ENCODE results near the gene OR4K17. TPM values are rescaled to one million over a fixed set of nuclear protein-coding genes. Genes with fewer than 3 reads are reported as not detected.
"Not testable (repeated sequence)": the region's sequence is repeated elsewhere in the genome, so short reads cannot be mapped to it uniquely, and the experiment has no call there.

Gene OR4K17
- total RNA-seq, 1 donor from 2014 or later, result not detected

DNA sequence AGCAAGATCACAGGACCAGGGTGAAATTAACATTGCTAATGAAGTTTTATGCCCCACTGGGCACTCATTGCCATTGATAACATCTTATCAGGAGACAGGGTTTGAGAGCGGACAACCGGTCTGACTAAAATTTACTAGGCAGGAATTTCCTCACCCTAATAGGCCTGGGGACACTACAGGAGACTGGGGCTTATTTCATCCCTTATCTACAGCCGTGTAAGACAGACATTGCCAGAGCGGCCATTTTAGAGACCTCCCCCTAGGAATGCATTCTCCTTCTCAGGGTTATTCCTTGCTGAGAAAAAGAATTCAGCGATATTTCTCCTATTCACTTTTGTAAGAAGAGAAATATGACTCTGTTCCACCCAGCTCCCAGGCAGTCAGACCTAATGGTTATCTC, 8.3 kb downstream of the OR4K17 start:
- intact Hi-C loops (cut with DNase I), result no loop called here
- Histone ChIP-seq H3K4me1 (no peaks in the 10 kb centered on the region), H3K36me3 (no peaks in the 10 kb centered on the region), H3K27me3 (no peaks in the 10 kb centered on the region), H3K4me3 (no peak overlapping the region), H3K9me3 (no peaks in the 10 kb centered on the region), H3K27ac (no peak overlapping the region)
- DNase-seq, result no peak
- no peak for ATAC-seq
- TF ChIP-seq, protein P1, sequence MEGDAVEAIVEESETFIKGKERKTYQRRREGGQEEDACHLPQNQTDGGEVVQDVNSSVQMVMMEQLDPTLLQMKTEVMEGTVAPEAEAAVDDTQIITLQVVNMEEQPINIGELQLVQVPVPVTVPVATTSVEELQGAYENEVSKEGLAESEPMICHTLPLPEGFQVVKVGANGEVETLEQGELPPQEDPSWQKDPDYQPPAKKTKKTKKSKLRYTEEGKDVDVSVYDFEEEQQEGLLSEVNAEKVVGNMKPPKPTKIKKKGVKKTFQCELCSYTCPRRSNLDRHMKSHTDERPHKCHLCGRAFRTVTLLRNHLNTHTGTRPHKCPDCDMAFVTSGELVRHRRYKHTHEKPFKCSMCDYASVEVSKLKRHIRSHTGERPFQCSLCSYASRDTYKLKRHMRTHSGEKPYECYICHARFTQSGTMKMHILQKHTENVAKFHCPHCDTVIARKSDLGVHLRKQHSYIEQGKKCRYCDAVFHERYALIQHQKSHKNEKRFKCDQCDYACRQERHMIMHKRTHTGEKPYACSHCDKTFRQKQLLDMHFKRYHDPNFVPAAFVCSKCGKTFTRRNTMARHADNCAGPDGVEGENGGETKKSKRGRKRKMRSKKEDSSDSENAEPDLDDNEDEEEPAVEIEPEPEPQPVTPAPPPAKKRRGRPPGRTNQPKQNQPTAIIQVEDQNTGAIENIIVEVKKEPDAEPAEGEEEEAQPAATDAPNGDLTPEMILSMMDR (IDR thresholded peaks at IDR 0.05), result no peak

DNA sequence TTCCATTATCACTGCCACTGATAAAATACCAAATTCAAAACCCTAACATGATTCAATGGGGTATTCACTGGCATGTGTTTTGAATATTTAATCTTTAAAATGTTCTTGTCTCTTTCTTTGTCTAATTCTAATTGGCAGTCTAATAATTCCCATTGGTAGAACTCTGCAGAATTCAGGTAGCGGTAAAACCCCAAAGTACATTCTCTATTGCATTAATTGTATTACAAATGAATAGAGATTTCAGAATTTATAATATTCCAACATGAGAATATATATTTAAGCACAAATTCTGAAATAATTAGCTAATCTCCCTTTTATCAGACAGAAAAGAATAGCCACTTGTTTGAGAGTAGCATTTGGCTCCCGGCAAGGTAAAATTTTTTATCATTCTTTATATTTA, 28.0 kb downstream of the OR4K17 start, which contains the start of gene OR4N5:
OR4N5 (plus strand) TSS at position 301 of the 400 bp plus-strand sequence. CDS start 4,916 bp downstream, outside the sequence.
- intact Hi-C loops (cut with DNase I), result no loop called here
- Histone ChIP-seq H3K4me3 (no peak within 1 kb of the TSS), H3K27me3 (no peaks in the 10 kb centered on the region), H3K9me3 (no peaks in the 10 kb centered on the region), H3K4me1 (no peaks in the 10 kb centered on the region), H3K36me3 (no peaks in the 10 kb centered on the region), H3K27ac (no peak within 1 kb of the TSS)
- no peak for ATAC-seq
- TF ChIP-seq, protein P1 (IDR thresholded peaks at IDR 0.05), result no peak
- no peak for DNase-seq

DNA sequence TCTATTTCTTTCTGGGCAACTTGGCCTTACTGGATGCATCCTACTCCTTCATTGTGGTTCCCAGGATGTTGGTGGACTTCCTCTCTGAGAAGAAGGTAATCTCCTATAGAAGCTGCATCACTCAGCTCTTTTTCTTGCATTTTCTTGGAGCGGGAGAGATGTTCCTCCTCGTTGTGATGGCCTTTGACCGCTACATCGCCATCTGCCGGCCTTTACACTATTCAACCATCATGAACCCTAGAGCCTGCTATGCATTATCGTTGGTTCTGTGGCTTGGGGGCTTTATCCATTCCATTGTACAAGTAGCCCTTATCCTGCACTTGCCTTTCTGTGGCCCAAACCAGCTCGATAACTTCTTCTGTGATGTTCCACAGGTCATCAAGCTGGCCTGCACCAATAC, 33.4 kb downstream of the OR4K17 start:
- TF ChIP-seq, protein P1 (IDR thresholded peaks at IDR 0.05), result no peak
- Histone ChIP-seq H3K4me1 (no peaks in the 10 kb centered on the region), H3K36me3 (no peaks in the 10 kb centered on the region), H3K27me3 (no peaks in the 10 kb centered on the region), H3K4me3 (no peak overlapping the region), H3K27ac (no peak overlapping the region), H3K9me3 (no peaks in the 10 kb centered on the region)
- DNase-seq, result no peak
- no peak for ATAC-seq
- intact Hi-C loops (cut with DNase I), result no loop called here

DNA sequence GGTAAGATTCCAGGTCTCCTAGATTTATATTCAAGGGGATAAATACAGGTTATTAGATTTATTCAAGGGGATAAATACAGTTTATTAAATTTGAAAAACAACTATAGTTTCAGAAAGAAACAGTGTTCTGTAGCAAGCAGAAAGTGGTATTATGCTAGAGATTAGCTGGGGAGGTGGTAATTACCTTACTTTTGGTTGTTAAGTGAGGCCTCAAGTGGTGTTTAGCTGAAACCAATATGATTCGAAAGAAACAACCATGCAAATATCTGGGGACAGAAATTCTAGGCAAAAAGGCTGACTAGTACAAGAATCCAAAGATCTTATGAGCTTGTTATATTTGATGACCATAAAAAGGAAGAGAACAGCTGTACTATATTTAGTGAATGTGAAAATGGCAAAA, 34.3 kb downstream of the OR4K17 start:
- intact Hi-C loops (cut with DNase I), result no loop called here

DNA sequence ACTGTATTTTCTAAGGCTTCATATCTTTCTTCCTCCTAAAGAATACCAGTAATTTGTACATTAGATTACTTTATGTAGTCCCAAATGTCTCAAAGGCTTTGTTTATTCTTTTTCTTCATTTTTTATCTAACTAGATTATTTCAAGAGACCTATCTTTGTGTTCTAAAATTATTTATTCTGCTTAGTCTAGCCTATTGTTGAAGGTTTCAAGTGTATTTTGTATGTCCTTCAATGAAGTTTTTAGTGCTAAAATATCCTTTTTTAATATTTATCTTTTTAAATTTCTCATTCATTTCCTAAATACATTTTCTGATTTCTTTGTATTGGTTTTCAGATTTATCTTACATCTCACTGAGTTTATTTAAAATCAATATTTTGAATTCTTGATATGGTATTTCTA, 53.9 kb downstream of the OR4K17 start:
- H3K9me3 ChIP-seq, result no peaks in the 10 kb centered on the region
- DNase-seq (no peak), ATAC-seq (no peak)
- TF ChIP-seq, protein P1 (IDR thresholded peaks at IDR 0.05), result no peak
- no peak overlapping the region for H3K27ac ChIP-seq
- intact Hi-C loops (cut with DNase I), result no loop called here
- no peaks in the 10 kb centered on the region for H3K36me3 ChIP-seq
- H3K4me3 ChIP-seq, result no peak overlapping the region
- no peaks in the 10 kb centered on the region for H3K27me3 ChIP-seq
- no peaks in the 10 kb centered on the region for H3K4me1 ChIP-seq

More for the DNA sequence above, 34.3 kb downstream of the OR4K17 start:
- ATAC-seq, result no peak
- Histone ChIP-seq H3K36me3 (no peaks in the 10 kb centered on the region), H3K27ac (no peak overlapping the region), H3K27me3 (no peaks in the 10 kb centered on the region), H3K4me1 (no peaks in the 10 kb centered on the region), H3K4me3 (no peak overlapping the region), H3K9me3 (no peaks in the 10 kb centered on the region)
- TF ChIP-seq, protein P1 (IDR thresholded peaks at IDR 0.05), result no peak
- no peak for DNase-seq

DNA sequence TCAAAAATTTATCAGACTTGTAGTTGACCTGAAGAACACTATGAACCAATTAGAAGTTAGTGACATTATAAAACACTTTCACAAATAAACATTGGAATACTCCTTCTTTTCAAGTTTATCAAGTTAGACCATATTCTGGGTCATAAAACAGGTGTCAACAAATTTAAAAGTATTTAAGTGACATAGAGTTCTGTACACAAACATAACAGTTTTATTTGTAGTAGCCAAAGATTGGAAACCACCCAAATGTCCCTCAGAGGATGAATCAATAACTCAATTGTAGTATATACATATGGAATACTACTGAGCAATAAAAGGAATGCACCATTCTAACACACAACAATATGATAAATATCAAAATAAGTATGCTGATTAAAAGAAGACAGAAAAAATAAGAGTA, 56.6 kb downstream of the OR4K17 start:
- Histone ChIP-seq H3K4me1 (no peaks in the 10 kb centered on the region), H3K27me3 (no peaks in the 10 kb centered on the region), H3K4me3 (no peak overlapping the region), H3K27ac (no peak overlapping the region), H3K9me3 (no peaks in the 10 kb centered on the region), H3K36me3 (no peaks in the 10 kb centered on the region)
- no peak for DNase-seq
- TF ChIP-seq, protein P1 (IDR thresholded peaks at IDR 0.05), result no peak
- intact Hi-C loops (cut with DNase I), result no loop called here
- ATAC-seq, result no peak

DNA sequence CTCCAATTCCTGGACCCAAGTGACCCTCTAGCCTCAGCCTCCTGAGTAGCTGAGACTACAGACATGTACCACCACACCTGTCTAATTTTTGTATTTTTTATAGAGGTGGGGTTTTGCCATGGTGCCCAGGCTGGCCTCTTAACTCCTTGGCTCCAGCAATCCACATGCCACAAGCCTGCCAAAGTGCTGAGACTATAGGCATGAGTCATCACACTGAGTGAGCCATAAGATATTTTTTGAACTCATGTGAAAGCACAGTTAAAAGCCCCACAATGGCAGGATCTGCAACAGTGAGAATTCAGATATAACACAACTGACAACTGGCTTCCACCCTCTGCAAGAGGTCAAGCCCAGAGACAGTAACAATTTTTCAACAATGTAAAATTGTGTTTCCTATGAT, 59.3 kb downstream of the OR4K17 start:
- H3K27ac ChIP-seq; H3K9me3 ChIP-seq; intact Hi-C loops (cut with DNase I); H3K36me3 ChIP-seq; DNase-seq; H3K4me1 ChIP-seq; H3K27me3 ChIP-seq; ATAC-seq; H3K4me3 ChIP-seq: not testable (repeated sequence)

All from upper lobe of right lung (tissue), 1 donor.